ENCODE results near the gene BATF.

BATF gene

DNA sequence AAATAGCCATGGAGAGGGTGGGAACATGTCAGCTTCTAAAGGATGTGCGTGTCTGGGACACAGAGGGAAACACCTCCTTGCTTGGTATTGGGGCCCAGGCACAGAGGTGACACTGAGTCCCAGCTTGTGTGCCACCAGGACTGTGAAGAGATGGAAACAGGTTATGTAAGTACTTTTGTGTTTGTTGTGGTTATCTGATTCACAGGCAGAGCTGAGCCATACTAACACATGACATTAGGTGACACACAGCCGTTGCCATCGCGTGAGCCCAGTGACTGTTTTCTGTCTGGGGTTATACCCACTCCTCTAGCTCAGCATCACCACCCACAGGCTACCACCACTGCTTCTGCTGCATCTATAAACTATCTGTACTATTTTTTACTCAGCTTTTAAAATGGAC, 44.1 kb downstream of the BATF start:
- no peak for DNase-seq (ENCODE audit: low read depth in 1 of 2, low spot score in 1 of 2)
- no peak for TF ChIP-seq REST (IDR thresholded peaks at IDR 0.05; ENCODE audit: insufficient replicate concordance, low read depth)
- no peak for TF ChIP-seq GABPA (IDR thresholded peaks at IDR 0.05; ENCODE audit: low read depth)
- no peak for TF ChIP-seq SPI1 (IDR thresholded peaks at IDR 0.05; ENCODE audit: borderline replicate concordance, low read depth)
- no peak for TF ChIP-seq POLR2AphosphoS5 (IDR thresholded peaks at IDR 0.05; ENCODE audit: low read depth)
- TF ChIP-seq, protein P1, sequence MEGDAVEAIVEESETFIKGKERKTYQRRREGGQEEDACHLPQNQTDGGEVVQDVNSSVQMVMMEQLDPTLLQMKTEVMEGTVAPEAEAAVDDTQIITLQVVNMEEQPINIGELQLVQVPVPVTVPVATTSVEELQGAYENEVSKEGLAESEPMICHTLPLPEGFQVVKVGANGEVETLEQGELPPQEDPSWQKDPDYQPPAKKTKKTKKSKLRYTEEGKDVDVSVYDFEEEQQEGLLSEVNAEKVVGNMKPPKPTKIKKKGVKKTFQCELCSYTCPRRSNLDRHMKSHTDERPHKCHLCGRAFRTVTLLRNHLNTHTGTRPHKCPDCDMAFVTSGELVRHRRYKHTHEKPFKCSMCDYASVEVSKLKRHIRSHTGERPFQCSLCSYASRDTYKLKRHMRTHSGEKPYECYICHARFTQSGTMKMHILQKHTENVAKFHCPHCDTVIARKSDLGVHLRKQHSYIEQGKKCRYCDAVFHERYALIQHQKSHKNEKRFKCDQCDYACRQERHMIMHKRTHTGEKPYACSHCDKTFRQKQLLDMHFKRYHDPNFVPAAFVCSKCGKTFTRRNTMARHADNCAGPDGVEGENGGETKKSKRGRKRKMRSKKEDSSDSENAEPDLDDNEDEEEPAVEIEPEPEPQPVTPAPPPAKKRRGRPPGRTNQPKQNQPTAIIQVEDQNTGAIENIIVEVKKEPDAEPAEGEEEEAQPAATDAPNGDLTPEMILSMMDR (IDR thresholded peaks at IDR 0.05; ENCODE audit: insufficient read depth, low read length), result no peak
- Histone ChIP-seq H3K27me3 (ENCODE audit: insufficient read depth, poor library complexity, severe bottlenecking) (no peaks in the 10 kb centered on the region), H3K27ac (replicated peaks) (no peak overlapping the region), H3K4me3 (replicated peaks; ENCODE audit: insufficient read depth, low read length) (no peak overlapping the region)

- Histone ChIP-seq H3K27me3 (ENCODE audit: insufficient read depth, poor library complexity, severe bottlenecking) (no peaks in the 10 kb centered on the region), H3K4me3 (replicated peaks; ENCODE audit: insufficient read depth, low read length) (no peak overlapping the region), H3K27ac (replicated peaks) (no peak overlapping the region)
- TF ChIP-seq SPI1 (IDR thresholded peaks at IDR 0.05; ENCODE audit: borderline replicate concordance, low read depth), result no peak
- TF ChIP-seq POLR2AphosphoS5 (IDR thresholded peaks at IDR 0.05; ENCODE audit: low read depth), result no peak
- TF ChIP-seq, protein P1 (IDR thresholded peaks at IDR 0.05; ENCODE audit: insufficient read depth, low read length), result no peak
- no peak for TF ChIP-seq GABPA (IDR thresholded peaks at IDR 0.05; ENCODE audit: low read depth)
- TF ChIP-seq REST (IDR thresholded peaks at IDR 0.05; ENCODE audit: insufficient replicate concordance, low read depth), result no peak
- DNase-seq (ENCODE audit: low read depth in 1 of 2, low spot score in 1 of 2), result no peak
Measured at GRCh38 chr14:75566752-75567151, 44.5 kb downstream of the BATF start.

DNA sequence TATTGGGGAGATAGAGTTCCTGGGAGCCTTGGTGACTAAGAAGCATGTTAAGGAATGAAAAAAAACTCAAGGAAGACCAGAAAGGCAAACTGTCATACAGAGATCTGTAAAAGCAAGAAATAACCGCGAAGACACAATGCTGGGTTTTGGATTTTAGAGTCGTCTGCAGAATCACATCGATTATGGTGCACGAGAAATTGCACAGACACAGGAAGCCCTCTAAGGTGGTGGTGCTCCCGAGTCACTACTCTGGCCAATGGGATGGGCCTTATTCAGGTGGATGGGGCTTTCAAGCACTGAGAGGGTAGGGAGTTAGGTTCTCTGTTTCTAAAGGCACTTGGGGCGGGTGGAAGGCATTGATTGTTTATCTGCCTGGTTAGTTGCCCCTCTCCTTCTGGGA, 45.9 kb downstream of the BATF start:
- H3K27ac ChIP-seq (replicated peaks), result no peak overlapping the region
- DNase-seq (ENCODE audit: low read depth in 1 of 2, low spot score in 1 of 2), result no peak
- no peak for TF ChIP-seq SPI1 (IDR thresholded peaks at IDR 0.05; ENCODE audit: borderline replicate concordance, low read depth)
- no peak for TF ChIP-seq POLR2AphosphoS5 (IDR thresholded peaks at IDR 0.05; ENCODE audit: low read depth)
- TF ChIP-seq GABPA (IDR thresholded peaks at IDR 0.05; ENCODE audit: low read depth), result no peak
- TF ChIP-seq REST (IDR thresholded peaks at IDR 0.05; ENCODE audit: insufficient replicate concordance, low read depth), result no peak
- TF ChIP-seq, protein P1 (IDR thresholded peaks at IDR 0.05; ENCODE audit: insufficient read depth, low read length), result no peak
- H3K4me3 ChIP-seq (replicated peaks; ENCODE audit: insufficient read depth, low read length), result no peak overlapping the region
- H3K27me3 ChIP-seq (ENCODE audit: insufficient read depth, poor library complexity, severe bottlenecking), result no peaks in the 10 kb centered on the region

Data from HL-60 (cell line).